ENCODE measurements around the gene SAMD10. TPM values are rescaled to one million over a fixed set of nuclear protein-coding genes. Genes with fewer than 3 reads are reported as not detected.

Gene SAMD10
- total and polyA plus RNA-seq, 3 experiments from 2014 or later, result 15.6 to 24.5 (median 19.3) TPM

- H3K9me3 ChIP-seq (ENCODE audit: low read length), result no peaks in the 10 kb centered on the region
- CTCF ChIA-PET, result no interaction called here
Observed at GRCh38 chr20:63970714-63971431, 8.6 kb downstream of the SAMD10 start.

GRCh38 chr20:63969838-63970713 lies 9.4 kb downstream of the SAMD10 start, which contains the start of gene ZNF512B:
Gene ZNF512B (minus strand): TSS chr20:63969930. CDS start chr20:63967950, 1,980 bp downstream.
- DNase-seq, result peak; percentile 18 to 71 (median 44)
- H3K4me3 Mint-ChIP-seq, result peak within 1 kb of the TSS; percentile 76 to 89 (median 82)
- Histone ChIP-seq H3K4me3 (ENCODE audit: low read length) (peak within 1 kb of the TSS; percentile 71), H3K9me3 (ENCODE audit: low read length) (no peaks in the 10 kb centered on the region), H3K4me1 (ENCODE audit: insufficient read depth, low read length) (peaks cover 22% of the 10 kb centered on the region), H3K27me3 (ENCODE audit: insufficient read depth, low read length, poor library complexity, severe bottlenecking) (no peaks in the 10 kb centered on the region), H3K27ac (ENCODE audit: low read depth, low read length) (peak within 1 kb of the TSS; percentile 38), H3K36me3 (ENCODE audit: insufficient read depth, low read length) (peaks cover 7% of the 10 kb centered on the region)
- POLR2A ChIA-PET, result no interaction called here
- peaks cover 0 to 19% (median 5%) of the 10 kb centered on the region in 3 donors for H3K36me3 Mint-ChIP-seq
- CTCF ChIA-PET, result no interaction called here
- peaks cover 15 to 38% (median 22%) of the 10 kb centered on the region in 3 donors for H3K4me1 Mint-ChIP-seq
- H3K27ac Mint-ChIP-seq, result peak within 1 kb of the TSS; percentile 57 to 91 (median 80)
- H3K27me3 Mint-ChIP-seq, result peaks cover 0 to 1% of the 10 kb centered on the region in 2 donors
- peaks cover 0 to 3% (median 0%) of the 10 kb centered on the region in 5 donors for H3K9me3 Mint-ChIP-seq

More at GRCh38 chr20:63970714-63971431, 8.6 kb downstream of the SAMD10 start:
- Mint-ChIP-seq H3K36me3 (peaks cover 0 to 19% (median 5%) of the 10 kb centered on the region in 3 donors), H3K9me3 (peaks cover 0 to 3% (median 0%) of the 10 kb centered on the region in 5 donors), H3K27ac (peak overlapping the region in 2 of 8 donors; percentile 22 to 38), H3K4me3 (peak overlapping the region; percentile 71 to 85 (median 75)), H3K4me1 (peaks cover 15 to 38% (median 22%) of the 10 kb centered on the region in 3 donors), H3K27me3 (peaks cover 0 to 1% of the 10 kb centered on the region in 2 donors)
- Histone ChIP-seq H3K27ac (ENCODE audit: low read depth, low read length) (no peak overlapping the region), H3K27me3 (ENCODE audit: insufficient read depth, low read length, poor library complexity, severe bottlenecking) (no peaks in the 10 kb centered on the region), H3K4me1 (ENCODE audit: insufficient read depth, low read length) (peaks cover 22% of the 10 kb centered on the region), H3K4me3 (ENCODE audit: low read length) (no peak overlapping the region), H3K36me3 (ENCODE audit: insufficient read depth, low read length) (peaks cover 7% of the 10 kb centered on the region)
- peak in 1 of 5 donors; percentile 36 for DNase-seq
- POLR2A ChIA-PET, result interaction anchor here (0.7 kb wide), 1 partner anchor 12 kb away, joined by 3 read pairs; no protein-coding TSS in a partner anchor

GRCh38 chr20:63968928-63969760 lies 10.3 kb downstream of the SAMD10 start:
- Histone ChIP-seq H3K4me1 (ENCODE audit: insufficient read depth, low read length) (peaks cover 22% of the 10 kb centered on the region), H3K27ac (ENCODE audit: low read depth, low read length) (peak overlapping the region; percentile 38), H3K4me3 (ENCODE audit: low read length) (peak overlapping the region; percentile 71), H3K9me3 (ENCODE audit: low read length) (no peaks in the 10 kb centered on the region), H3K27me3 (ENCODE audit: insufficient read depth, low read length, poor library complexity, severe bottlenecking) (no peaks in the 10 kb centered on the region), H3K36me3 (ENCODE audit: insufficient read depth, low read length) (peaks cover 4% of the 10 kb centered on the region)
- DNase-seq, result peak; percentile 30 to 68 (median 35)
- Mint-ChIP-seq H3K36me3 (peaks cover 0 to 14% (median 5%) of the 10 kb centered on the region in 3 donors), H3K4me3 (peak overlapping the region; percentile 76 to 89 (median 80)), H3K27me3 (peaks cover 0 to 1% of the 10 kb centered on the region in 2 donors), H3K4me1 (peaks cover 15 to 33% (median 21%) of the 10 kb centered on the region in 3 donors), H3K9me3 (peaks cover 0 to 3% (median 0%) of the 10 kb centered on the region in 5 donors), H3K27ac (peak overlapping the region; percentile 57 to 91 (median 80))
- ChIA-PET CTCF (interaction anchor here (1.4 kb wide), 2 partner anchors 13 to 70 kb away, joined by 4 read pairs; partner anchors contain the start of gene UCKL1), POLR2A (interaction anchor here (0.6 to 1.4 kb wide), 2 partner anchors 11 to 241 kb away, joined by 3 to 4 read pairs; partner anchors contain the start of genes PRPF6 and SAMD10)

- Histone ChIP-seq H3K4me3 (ENCODE audit: low read length) (peak overlapping the region; percentile 71), H3K27ac (ENCODE audit: low read depth, low read length) (peak overlapping the region; percentile 38), H3K36me3 (ENCODE audit: insufficient read depth, low read length) (peaks cover 4% of the 10 kb centered on the region), H3K4me1 (ENCODE audit: insufficient read depth, low read length) (peaks cover 17% of the 10 kb centered on the region), H3K9me3 (ENCODE audit: low read length) (no peaks in the 10 kb centered on the region), H3K27me3 (ENCODE audit: insufficient read depth, low read length, poor library complexity, severe bottlenecking) (no peaks in the 10 kb centered on the region)
- peak in 1 of 5 donors; percentile 19 for DNase-seq
- peaks cover 0 to 3% (median 0%) of the 10 kb centered on the region in 5 donors for H3K9me3 Mint-ChIP-seq
- ChIA-PET POLR2A (interaction anchor here (0.6 to 1.4 kb wide), 2 partner anchors 12 to 240 kb away, joined by 3 to 4 read pairs; partner anchors contain the start of genes PRPF6 and SAMD10), CTCF (interaction anchor here (1.2 to 1.4 kb wide), 3 partner anchors 12 to 70 kb away, joined by 3 to 4 read pairs (median 4); partner anchors contain the start of gene UCKL1)
- peaks cover 0 to 17% (median 2%) of the 10 kb centered on the region in 3 donors for H3K36me3 Mint-ChIP-seq
- H3K27me3 Mint-ChIP-seq, result peaks cover 0 to 1% of the 10 kb centered on the region in 2 donors
- peaks cover 11 to 25% (median 13%) of the 10 kb centered on the region in 3 donors for H3K4me1 Mint-ChIP-seq
- peak overlapping the region; percentile 76 to 89 (median 80) for H3K4me3 Mint-ChIP-seq
- peak overlapping the region; percentile 57 to 91 (median 80) for H3K27ac Mint-ChIP-seq
Observed at GRCh38 chr20:63968136-63968927, 11.1 kb downstream of the SAMD10 start.

GRCh38 chr20:63967330-63968135 lies 11.9 kb downstream of the SAMD10 start:
- Histone ChIP-seq H3K4me1 (ENCODE audit: insufficient read depth, low read length) (peaks cover 17% of the 10 kb centered on the region), H3K27ac (ENCODE audit: low read depth, low read length) (no peak overlapping the region), H3K9me3 (ENCODE audit: low read length) (no peaks in the 10 kb centered on the region), H3K4me3 (ENCODE audit: low read length) (no peak overlapping the region), H3K36me3 (ENCODE audit: insufficient read depth, low read length) (peaks cover 4% of the 10 kb centered on the region), H3K27me3 (ENCODE audit: insufficient read depth, low read length, poor library complexity, severe bottlenecking) (no peaks in the 10 kb centered on the region)
- CTCF ChIA-PET, result interaction anchor here (1.2 to 1.4 kb wide), 3 partner anchors 11 to 71 kb away, joined by 3 to 4 read pairs (median 4); partner anchors contain the start of gene UCKL1
- POLR2A ChIA-PET, result interaction anchor here (1.4 kb wide), 1 partner anchor 13 kb away, joined by 4 read pairs; the partner anchor contains the start of genes PRPF6 and SAMD10
- peak overlapping the region in 1 of 8 donors; percentile 91 for H3K27ac Mint-ChIP-seq
- H3K9me3 Mint-ChIP-seq, result peaks cover 0 to 3% (median 0%) of the 10 kb centered on the region in 5 donors
- DNase-seq, result peak in 1 of 5 donors; percentile 39
- peaks cover 0 to 21% (median 0%) of the 10 kb centered on the region in 3 donors for H3K36me3 Mint-ChIP-seq
- peaks cover 7 to 21% (median 11%) of the 10 kb centered on the region in 3 donors for H3K4me1 Mint-ChIP-seq
- H3K27me3 Mint-ChIP-seq, result peaks cover 0 to 2% of the 10 kb centered on the region in 2 donors
- H3K4me3 Mint-ChIP-seq, result peak overlapping the region in 3 of 7 donors; percentile 78 to 84 (median 80)

GRCh38 chr20:63966944-63967322 lies 12.5 kb downstream of the SAMD10 start:
- DNase-seq, result peak in 1 of 5 donors; percentile 41
- CTCF ChIA-PET, result no interaction called here
- peaks cover 0 to 2% of the 10 kb centered on the region in 2 donors for H3K27me3 Mint-ChIP-seq
- POLR2A ChIA-PET, result no interaction called here
- Histone ChIP-seq H3K4me1 (ENCODE audit: insufficient read depth, low read length) (peaks cover 17% of the 10 kb centered on the region), H3K4me3 (ENCODE audit: low read length) (no peak overlapping the region), H3K27me3 (ENCODE audit: insufficient read depth, low read length, poor library complexity, severe bottlenecking) (no peaks in the 10 kb centered on the region), H3K36me3 (ENCODE audit: insufficient read depth, low read length) (peaks cover 4% of the 10 kb centered on the region), H3K9me3 (ENCODE audit: low read length) (no peaks in the 10 kb centered on the region), H3K27ac (ENCODE audit: low read depth, low read length) (no peak overlapping the region)
- H3K27ac Mint-ChIP-seq, result no peak overlapping the region
- H3K9me3 Mint-ChIP-seq, result peaks cover 0 to 3% (median 0%) of the 10 kb centered on the region in 5 donors
- H3K36me3 Mint-ChIP-seq, result peaks cover 0 to 26% (median 0%) of the 10 kb centered on the region in 3 donors
- peaks cover 7 to 21% (median 11%) of the 10 kb centered on the region in 3 donors for H3K4me1 Mint-ChIP-seq
- peak overlapping the region in 1 of 7 donors; percentile 70 for H3K4me3 Mint-ChIP-seq

All from CD8-positive, alpha-beta memory T cell (primary cell).